Chondrocyte (in vitro differentiated cells): ENCODE measurements around the gene GALNT13. TPM values are rescaled to one million over a fixed set of nuclear protein-coding genes. Genes with fewer than 3 reads are reported as not detected.

Experiments used
- DNase-seq: peaks from one replicate; pipeline ENCODE4 v3.0.0; 2021; ENCODE audit warnings: mixed read lengths, low spot score
- H3K27ac Mint-ChIP-seq: one replicate; pipeline ENCODE4 v1.8.0; 2021; ENCODE audit warnings: mild to moderate bottlenecking, moderate library complexity, mixed read lengths; ENCODE audit not compliant: unreplicated experiment
- H3K27me3 Mint-ChIP-seq: 2 replicates; pipeline ENCODE4 v1.8.0; 2021; ENCODE audit warnings: low read depth, mixed read lengths
- H3K36me3 Mint-ChIP-seq: 2 replicates; pipeline ENCODE4 v1.8.0; 2021; ENCODE audit warnings: low read depth, mixed read lengths
- H3K4me1 Mint-ChIP-seq: 2 replicates; pipeline ENCODE4 v1.8.0; 2021; ENCODE audit warnings: low read depth, mild to moderate bottlenecking, mixed read lengths
- H3K4me3 Mint-ChIP-seq: one replicate; pipeline ENCODE4 v1.8.0; 2021; ENCODE audit warnings: mild to moderate bottlenecking, moderate library complexity, mixed read lengths; ENCODE audit not compliant: unreplicated experiment
- H3K9me3 Mint-ChIP-seq: 2 replicates; pipeline ENCODE4 v1.8.0; 2021; ENCODE audit warnings: low read depth, mixed read lengths
- CTCF ChIP-seq: fragments of 200-600 bp; sonication (generic); IDR thresholded peaks from 2 replicates; pipeline ENCODE4 v1.5.0; 2021; ENCODE audit warnings: antibody characterized with exemption, mild to moderate bottlenecking, moderate library complexity
- total RNA-seq: library from RNA; stranded (reverse); gene quantifications from 3 replicates; pipeline ENCODE4 v1.2.1, GENCODE V29; 2021

Gene GALNT13
- total RNA-seq, 1 donor from 2014 or later: not detected

GRCh38 chr2:154307007-154307406 lies 435.3 kb downstream of the GALNT13 start:
- no peak overlapping the region for H3K4me3 Mint-ChIP-seq
- peaks cover 3% of the 10 kb centered on the region for H3K9me3 Mint-ChIP-seq
- H3K27me3 Mint-ChIP-seq: peaks cover 1% of the 10 kb centered on the region
- no peaks in the 10 kb centered on the region for H3K36me3 Mint-ChIP-seq
- no peak for DNase-seq
- no peak overlapping the region for H3K27ac Mint-ChIP-seq
- TF ChIP-seq CTCF: no peak
- H3K4me1 Mint-ChIP-seq: no peaks in the 10 kb centered on the region

DNA sequence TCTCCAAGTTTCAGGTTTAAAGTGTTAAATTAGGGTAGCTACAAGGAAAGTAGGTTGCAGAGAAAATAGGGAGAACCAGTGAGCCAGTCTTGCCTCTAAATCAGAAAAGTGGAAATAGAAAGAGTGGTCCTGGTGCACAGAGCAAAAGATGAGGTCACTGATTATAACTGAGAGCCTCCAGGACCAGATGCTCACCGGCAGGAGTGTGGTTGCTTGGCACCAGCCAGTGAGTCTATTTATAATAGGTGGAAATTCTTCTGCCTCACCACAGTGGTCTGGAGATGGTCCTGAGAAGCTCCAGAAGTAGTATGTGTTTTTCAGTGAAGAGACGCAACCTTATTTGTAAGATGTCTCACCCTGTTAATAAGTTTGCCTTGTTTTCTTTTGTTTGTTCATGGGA lies 452.9 kb downstream of the GALNT13 start:
- TF ChIP-seq CTCF: no peak
- H3K36me3 Mint-ChIP-seq: no peaks in the 10 kb centered on the region
- H3K9me3 Mint-ChIP-seq: no peaks in the 10 kb centered on the region
- H3K27ac Mint-ChIP-seq: no peak overlapping the region
- H3K4me1 Mint-ChIP-seq: no peaks in the 10 kb centered on the region
- H3K4me3 Mint-ChIP-seq: no peak overlapping the region
- no peak for DNase-seq
- H3K27me3 Mint-ChIP-seq: no peaks in the 10 kb centered on the region

DNA sequence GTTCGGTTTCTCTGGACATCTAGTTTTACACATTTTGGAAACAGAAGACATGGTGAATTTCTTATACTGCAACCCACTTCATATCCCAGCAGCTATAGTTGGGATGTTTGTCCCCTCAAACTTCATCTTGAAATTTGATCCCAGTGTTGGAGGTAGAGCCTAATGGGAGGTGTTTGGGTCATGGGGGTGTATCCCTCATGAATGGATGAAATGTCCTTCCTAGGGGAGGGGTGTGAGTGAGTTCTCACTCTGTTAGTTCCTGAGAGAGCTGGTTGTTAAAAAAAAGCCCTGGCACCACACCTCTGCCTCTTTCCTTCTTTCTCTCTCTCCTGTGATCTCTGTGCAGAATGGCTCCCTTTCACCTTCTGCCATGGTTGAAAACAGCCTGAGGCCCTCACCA lies 457.8 kb downstream of the GALNT13 start:
- Mint-ChIP-seq H3K4me1 (no peaks in the 10 kb centered on the region), H3K4me3 (no peak overlapping the region), H3K9me3 (no peaks in the 10 kb centered on the region), H3K27ac (no peak overlapping the region), H3K36me3 (no peaks in the 10 kb centered on the region), H3K27me3 (peaks cover 8% of the 10 kb centered on the region)
- no peak for DNase-seq
- no peak for TF ChIP-seq CTCF

DNA sequence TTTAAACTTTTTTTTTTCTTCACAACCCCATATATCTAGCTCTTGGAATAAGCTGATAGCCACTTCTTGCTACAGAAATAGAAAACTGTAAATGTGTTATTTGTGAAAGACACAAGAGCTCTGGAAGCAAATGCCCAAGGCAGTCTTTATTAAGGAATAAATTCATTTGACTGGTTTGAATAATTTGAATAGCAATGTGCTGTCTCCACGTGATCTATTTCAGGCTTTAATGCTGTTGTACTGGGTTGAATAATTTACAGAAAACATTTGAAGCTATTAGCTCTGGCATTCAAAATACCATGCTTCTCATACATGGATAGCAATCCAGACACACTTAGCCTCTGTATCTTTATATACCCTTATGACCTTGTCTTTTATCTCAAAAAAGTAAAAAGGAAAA lies 460.1 kb downstream of the GALNT13 start:
- no peaks in the 10 kb centered on the region for H3K4me1 Mint-ChIP-seq
- no peak overlapping the region for H3K4me3 Mint-ChIP-seq
- no peaks in the 10 kb centered on the region for H3K36me3 Mint-ChIP-seq
- no peaks in the 10 kb centered on the region for H3K9me3 Mint-ChIP-seq
- no peak for DNase-seq
- H3K27me3 Mint-ChIP-seq: peaks cover 14% of the 10 kb centered on the region
- no peak overlapping the region for H3K27ac Mint-ChIP-seq
- no peak for TF ChIP-seq CTCF

DNA sequence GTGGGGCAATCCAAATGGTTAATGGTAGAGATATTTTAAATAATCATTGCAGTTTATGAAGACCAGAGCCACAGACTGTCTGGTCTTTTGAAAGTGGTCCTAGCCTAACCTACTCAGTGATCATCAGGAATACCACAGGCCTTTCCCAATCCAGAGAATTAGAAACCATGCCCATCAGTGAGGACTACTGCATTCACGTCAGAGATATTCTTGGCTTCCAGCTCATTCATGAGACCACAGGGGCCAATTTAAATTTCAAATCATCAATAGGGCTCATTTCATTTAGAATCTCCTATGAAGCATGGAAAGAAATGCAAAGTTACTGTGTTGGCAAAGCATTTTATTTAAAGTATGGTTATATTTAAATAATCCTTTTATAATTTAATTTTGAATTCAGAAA lies 464.5 kb downstream of the GALNT13 start:
- H3K9me3 Mint-ChIP-seq: no peaks in the 10 kb centered on the region

More for the DNA sequence above, 464.5 kb downstream of the GALNT13 start:
- no peaks in the 10 kb centered on the region for H3K4me1 Mint-ChIP-seq
- H3K27ac Mint-ChIP-seq: no peak overlapping the region
- peaks cover 12% of the 10 kb centered on the region for H3K27me3 Mint-ChIP-seq
- no peak for DNase-seq
- H3K36me3 Mint-ChIP-seq: no peaks in the 10 kb centered on the region
- no peak for TF ChIP-seq CTCF
- H3K4me3 Mint-ChIP-seq: no peak overlapping the region
